Endodermal cell (in vitro differentiated cells): Measurements from ENCODE around the gene FGFBP1. TPM values are rescaled to one million over a fixed set of nuclear protein-coding genes. Genes with fewer than 3 reads are reported as not detected.
"Not testable (repeated sequence)": the region's sequence is repeated elsewhere in the genome, so short reads cannot be mapped to it uniquely, and the experiment has no call there.

ENCODE experiments used
- DNase-seq: peaks from one replicate; pipeline ENCODE4 v3.0.0-alpha.2; 2017
- H3K27ac ChIP-seq: 2 replicates; pipeline ENCODE4 v1.5.1; 2013; ENCODE audit warnings: mild to moderate bottlenecking, low read depth, low read length, moderate library complexity
- H3K27me3 ChIP-seq: 2 replicates; pipeline ENCODE4 v1.6.1; 2013; ENCODE audit warnings: mild to moderate bottlenecking, low read length, moderate library complexity; ENCODE audit not compliant: insufficient read depth, control insufficient read depth, poor library complexity, severe bottlenecking
- H3K36me3 ChIP-seq: 2 replicates; pipeline ENCODE4 v1.7.0; 2013; ENCODE audit warnings: mild to moderate bottlenecking, low read length, moderate library complexity; ENCODE audit not compliant: control insufficient read depth, insufficient read depth
- H3K4me1 ChIP-seq: one replicate; pipeline ENCODE4 v1.7.0; 2013; ENCODE audit warnings: low read length; ENCODE audit not compliant: control insufficient read depth, insufficient read depth
- H3K4me3 ChIP-seq: 2 replicates; pipeline ENCODE4 v1.5.1; 2013; ENCODE audit warnings: mild to moderate bottlenecking, low read length, moderate library complexity
- H3K9ac ChIP-seq: 2 replicates; pipeline ENCODE4 v1.6.1; 2013; ENCODE audit warnings: mild to moderate bottlenecking, low read length, moderate library complexity; ENCODE audit not compliant: poor library complexity, severe bottlenecking; ENCODE audit errors: extremely low read depth
- H3K9me3 ChIP-seq: 2 replicates; pipeline ENCODE4 v1.6.1; 2013; ENCODE audit warnings: mild to moderate bottlenecking, low read length, moderate library complexity; ENCODE audit not compliant: control insufficient read depth
- H3K27ac Mint-ChIP-seq: 2 replicates; pipeline ENCODE4 v1.8.0; 2020; ENCODE audit warnings: mixed read lengths
- H3K27me3 Mint-ChIP-seq: 2 replicates; pipeline ENCODE4 v1.8.0; 2021; ENCODE audit warnings: mild to moderate bottlenecking, mixed read lengths; ENCODE audit not compliant: insufficient read depth
- H3K36me3 Mint-ChIP-seq: 2 replicates; pipeline ENCODE4 v1.8.0; 2020; ENCODE audit warnings: low read depth, mixed read lengths
- H3K4me1 Mint-ChIP-seq: 2 replicates; pipeline ENCODE4 v1.8.0; 2020; ENCODE audit warnings: mixed read lengths
- H3K4me3 Mint-ChIP-seq: 2 replicates; pipeline ENCODE4 v1.8.0; 2020; ENCODE audit warnings: mild to moderate bottlenecking, moderate library complexity, mixed read lengths
- H3K9me3 Mint-ChIP-seq: 2 replicates; pipeline ENCODE4 v1.8.0; 2020; ENCODE audit warnings: mild to moderate bottlenecking, mixed read lengths
- CTCF ChIP-seq: fragments of 200-600 bp; sonication (generic); conservative IDR thresholded peaks from 2 replicates; pipeline ENCODE4 v1.5.0; 2021; ENCODE audit warnings: antibody characterized with exemption, mild to moderate bottlenecking
- WGBS, 2 experiments: methylation state at CpG; one replicate each; pipeline versions ENCODE4 v1.1.5 to v1.1.7; 2013; ENCODE audit warnings: missing lambda C conversion rate in 2 of 2, mixed read lengths in 1 of 2; ENCODE audit not compliant: insufficient coverage in 1 of 2, insufficient read length in 1 of 2; 5-methylcytosine and 5-hydroxymethylcytosine counted together
- total RNA-seq, 2 donors: library from RNA; stranded (reverse); fragmentation: NEBNext Ultra II Directional in 1 of 2; extraction: Animal tissue kit (Norgen Biotek cat#: 25700) in 1 of 2; gene quantifications; 2 replicates in 1 of 2; 3 replicates in 1 of 2; pipeline ENCODE4 v1.2.1, GENCODE V29; 2021

FGFBP1 gene
- total RNA-seq, 2 donors from 2014 or later, result not detected

DNA sequence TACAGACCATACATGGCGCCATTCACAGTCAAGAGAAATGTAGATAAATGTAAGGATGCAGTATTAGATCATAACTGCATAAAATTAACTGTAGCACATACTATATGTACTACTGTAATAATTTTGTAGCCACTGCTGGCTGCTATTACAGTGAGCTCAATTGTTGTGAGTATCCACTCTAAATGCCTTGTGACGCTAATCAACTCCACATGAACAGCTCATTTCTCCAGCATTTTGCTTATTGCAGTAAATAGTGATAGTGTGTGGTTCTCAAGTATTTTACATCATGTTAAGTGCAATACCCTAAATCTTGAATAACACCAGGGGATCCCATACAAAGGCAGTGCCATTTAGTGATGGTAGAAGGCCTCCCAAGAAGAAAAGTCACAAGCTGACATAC is 21.2 kb downstream of the FGFBP1 start:
- Histone ChIP-seq H3K27me3 (no peaks in the 10 kb centered on the region), H3K4me3 (no peak overlapping the region), H3K9ac (no peak overlapping the region), H3K27ac (no peak overlapping the region), H3K36me3 (no peaks in the 10 kb centered on the region), H3K9me3 (peaks cover 5% of the 10 kb centered on the region), H3K4me1 (no peaks in the 10 kb centered on the region)
- no peak overlapping the region for H3K4me3 Mint-ChIP-seq
- H3K27ac Mint-ChIP-seq, result no peak overlapping the region
- H3K27me3 Mint-ChIP-seq, result peaks cover 11% of the 10 kb centered on the region
- DNase-seq, result no peak
- 100% methylated on average over 1 of the region's 2 CpGs; no CpG with 5 or more reads in 1 of the 2 experiments for whole genome bisulfite sequencing, 2 experiments
- H3K4me1 Mint-ChIP-seq, result peaks cover 5% of the 10 kb centered on the region
- no peaks in the 10 kb centered on the region for H3K36me3 Mint-ChIP-seq
- peaks cover 15% of the 10 kb centered on the region for H3K9me3 Mint-ChIP-seq
- no peak for TF ChIP-seq CTCF

DNA sequence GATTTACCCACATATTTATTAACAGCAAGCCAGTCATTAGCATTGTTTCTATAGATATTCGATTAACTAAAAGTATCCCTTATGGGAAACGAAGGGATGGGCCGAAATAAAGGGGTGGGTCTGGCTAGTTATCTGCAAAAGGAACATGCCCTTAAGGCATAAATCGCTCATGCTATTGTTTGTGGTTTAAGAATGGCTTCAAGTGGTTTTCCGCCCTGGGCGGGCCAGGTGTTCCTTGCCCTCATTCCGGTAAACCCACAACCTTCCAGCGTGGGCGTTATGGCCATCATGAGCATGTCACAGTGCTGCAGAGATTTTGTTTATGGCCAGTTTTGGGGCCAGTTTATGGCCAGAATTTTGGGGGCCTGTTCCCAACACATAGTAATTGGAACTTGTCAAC is 22.2 kb downstream of the FGFBP1 start:
- H3K27me3 Mint-ChIP-seq, H3K27ac Mint-ChIP-seq, H3K4me1 ChIP-seq, H3K9me3 ChIP-seq, H3K27me3 ChIP-seq, H3K4me1 Mint-ChIP-seq, H3K36me3 Mint-ChIP-seq, H3K9ac ChIP-seq, H3K27ac ChIP-seq, H3K4me3 ChIP-seq, H3K36me3 ChIP-seq, H3K4me3 Mint-ChIP-seq, DNase-seq: not testable (repeated sequence)
- 90% methylated on average over 2 to 9 of the region's 9 CpGs for WGBS, 2 experiments
- peaks cover 15% of the 10 kb centered on the region for H3K9me3 Mint-ChIP-seq

GRCh38 chr4:15914736-15915135 is 23.8 kb downstream of the FGFBP1 start:
- DNase-seq, result no peak
- Histone ChIP-seq H3K9me3 (peaks cover 5% of the 10 kb centered on the region), H3K36me3 (no peaks in the 10 kb centered on the region), H3K4me3 (no peak overlapping the region), H3K27me3 (no peaks in the 10 kb centered on the region), H3K9ac (no peak overlapping the region), H3K27ac (no peak overlapping the region), H3K4me1 (no peaks in the 10 kb centered on the region)
- no peaks in the 10 kb centered on the region for H3K36me3 Mint-ChIP-seq
- no peak overlapping the region for H3K27ac Mint-ChIP-seq
- WGBS, 2 experiments, result 85 to 87% methylated on average over 2 of the region's 2 CpGs
- H3K4me3 Mint-ChIP-seq, result no peak overlapping the region
- peaks cover 5% of the 10 kb centered on the region for H3K27me3 Mint-ChIP-seq
- no peak for TF ChIP-seq CTCF
- peaks cover 15% of the 10 kb centered on the region for H3K9me3 Mint-ChIP-seq
- peaks cover 7% of the 10 kb centered on the region for H3K4me1 Mint-ChIP-seq

DNA sequence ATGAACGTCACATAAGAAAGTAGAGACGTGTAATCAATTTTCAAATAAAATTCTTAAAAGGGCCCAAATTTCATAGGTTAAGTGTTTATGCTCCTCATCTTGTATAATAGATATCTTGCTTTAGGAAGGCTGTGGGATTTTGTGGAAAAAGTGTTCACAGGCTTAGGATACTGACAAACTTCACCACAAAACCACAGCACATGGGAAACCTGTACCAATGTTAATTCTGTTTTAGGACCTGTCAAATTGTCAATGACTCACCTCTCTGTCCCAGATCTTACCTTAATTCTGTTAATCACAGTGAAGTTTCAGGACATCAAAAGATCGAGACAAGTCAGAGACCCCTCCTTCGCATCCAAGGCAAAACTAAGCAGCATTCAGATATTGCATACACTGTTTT is 24.2 kb downstream of the FGFBP1 start:
- H3K4me3 Mint-ChIP-seq, result no peak overlapping the region
- H3K9me3 Mint-ChIP-seq, result peaks cover 15% of the 10 kb centered on the region

More for the DNA sequence above, 24.2 kb downstream of the FGFBP1 start:
- TF ChIP-seq CTCF, result no peak
- H3K4me1 ChIP-seq, result no peaks in the 10 kb centered on the region
- no peak overlapping the region for H3K4me3 ChIP-seq
- peaks cover 5% of the 10 kb centered on the region for H3K9me3 ChIP-seq
- no peak overlapping the region for H3K27ac ChIP-seq
- no peaks in the 10 kb centered on the region for H3K36me3 ChIP-seq
- Mint-ChIP-seq H3K4me1 (peaks cover 7% of the 10 kb centered on the region), H3K36me3 (no peaks in the 10 kb centered on the region), H3K27ac (no peak overlapping the region), H3K27me3 (peaks cover under 1% of the 10 kb centered on the region)
- no peak for DNase-seq
- no peaks in the 10 kb centered on the region for H3K27me3 ChIP-seq
- 88 to 100% methylated on average over 2 to 4 of the region's 4 CpGs for WGBS, 2 experiments
- H3K9ac ChIP-seq, result no peak overlapping the region
